DOHH2 (cell line): ENCODE measurements around the gene BMP2.

Source experiments
- CTCF ChIP-seq: fragments of 200-600 bp; sonication (generic); IDR thresholded peaks from one replicate; pipeline ENCODE4 v1.5.1; 2014; ENCODE audit warnings: antibody characterized with exemption, mild to moderate bottlenecking, low read depth, low read length; ENCODE audit not compliant: poor library complexity, severe bottlenecking
- EZH2phosphoT487 ChIP-seq: fragments of 200-600 bp; sonication (generic); IDR thresholded peaks from 2 replicates; pipeline ENCODE4 v1.6.1; 2017; ENCODE audit warnings: borderline replicate concordance, mild to moderate bottlenecking, antibody characterized with exemption, low read length, moderate library complexity, mixed read lengths

- TF ChIP-seq CTCF (no peak), EZH2phosphoT487 (no peak)
Measured at GRCh38 chr20:6732001-6732447, 35.5 kb upstream of the BMP2 start.
